GM19328 (cell line): Measurements from ENCODE around the gene ADI1.
"Not testable (repeated sequence)": the region's sequence is repeated elsewhere in the genome, so short reads cannot be mapped to it uniquely, and the experiment has no call there.

Source experiments
- ATAC-seq: cut with Tn5 transposase; IDR thresholded peaks from one replicate; pipeline ENCODE4 v1.9.1; 2021; ENCODE audit warnings: mild to moderate bottlenecking, moderate library complexity; ENCODE audit not compliant: unreplicated experiment

ADI1 gene

DNA sequence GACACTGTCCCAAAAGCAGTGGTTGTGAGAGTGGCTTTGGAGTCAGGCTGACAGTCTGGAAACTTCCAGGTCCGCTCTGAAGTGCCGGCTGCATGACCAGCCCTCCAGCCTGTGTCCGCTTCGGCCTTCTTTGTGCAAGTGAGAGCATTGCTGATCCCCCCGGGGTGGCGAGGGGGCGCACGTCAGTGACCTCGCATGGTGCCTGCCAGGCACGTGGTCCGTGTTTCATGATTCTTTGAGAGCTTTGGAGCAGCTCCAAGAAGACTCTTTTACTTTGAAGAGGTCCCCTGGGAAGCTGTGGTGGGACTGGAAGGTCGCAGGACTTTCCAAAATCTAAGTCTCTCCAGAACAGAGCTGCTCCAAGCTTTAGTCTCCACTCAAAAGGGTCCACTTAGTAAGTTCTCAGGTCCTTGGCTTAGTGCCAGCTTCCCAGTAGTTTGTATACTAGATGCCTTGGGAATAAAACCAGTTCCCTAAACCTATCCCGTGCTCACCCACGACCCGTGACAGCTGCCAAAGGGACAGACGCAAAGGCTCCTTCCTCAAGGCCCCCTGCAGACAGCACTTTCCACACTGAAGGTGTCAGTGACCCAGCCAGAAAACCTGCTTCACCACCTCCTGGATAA, 68.8 kb downstream of the ADI1 start:
- no peak for ATAC-seq

DNA sequence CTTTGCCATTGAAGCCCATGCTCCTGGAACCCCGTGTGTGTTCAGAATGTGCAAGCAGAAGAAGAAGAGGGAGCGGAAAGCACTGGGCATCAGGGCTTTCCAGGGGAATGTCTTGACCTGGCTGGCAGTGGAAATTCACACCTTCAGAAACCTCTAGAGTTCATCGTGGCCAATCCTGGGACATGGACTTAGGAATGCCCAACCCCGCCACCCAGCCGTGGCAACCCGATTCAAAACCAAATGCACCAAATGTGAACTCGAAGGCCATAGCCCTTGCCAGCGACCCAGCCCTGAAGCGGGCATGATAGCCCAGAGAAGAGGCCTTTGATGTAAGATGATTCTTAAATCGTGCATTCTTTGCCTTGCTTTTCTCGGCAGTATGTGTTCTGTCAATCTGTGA, 69.4 kb downstream of the ADI1 start:
- no peak for ATAC-seq

DNA sequence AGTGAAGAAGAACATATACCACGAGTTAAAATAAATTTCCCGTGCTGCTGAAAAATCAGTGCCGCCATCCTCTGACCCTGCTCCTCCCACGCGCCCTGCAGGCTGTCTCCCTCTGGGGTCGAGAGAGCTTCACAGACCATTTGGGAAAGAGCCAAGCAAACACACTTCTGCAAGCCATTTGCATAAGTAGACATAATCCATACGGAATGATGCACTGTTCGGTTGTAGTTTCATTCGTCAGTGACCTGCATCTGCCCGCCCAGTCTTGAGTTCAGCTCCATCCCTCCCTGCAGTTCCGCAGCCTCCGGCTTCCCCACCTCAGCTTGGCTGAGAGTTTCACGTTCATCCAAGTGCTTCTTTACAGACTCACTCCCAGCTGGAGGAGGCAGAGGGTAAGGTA, 70.2 kb downstream of the ADI1 start:
- ATAC-seq = no peak

DNA sequence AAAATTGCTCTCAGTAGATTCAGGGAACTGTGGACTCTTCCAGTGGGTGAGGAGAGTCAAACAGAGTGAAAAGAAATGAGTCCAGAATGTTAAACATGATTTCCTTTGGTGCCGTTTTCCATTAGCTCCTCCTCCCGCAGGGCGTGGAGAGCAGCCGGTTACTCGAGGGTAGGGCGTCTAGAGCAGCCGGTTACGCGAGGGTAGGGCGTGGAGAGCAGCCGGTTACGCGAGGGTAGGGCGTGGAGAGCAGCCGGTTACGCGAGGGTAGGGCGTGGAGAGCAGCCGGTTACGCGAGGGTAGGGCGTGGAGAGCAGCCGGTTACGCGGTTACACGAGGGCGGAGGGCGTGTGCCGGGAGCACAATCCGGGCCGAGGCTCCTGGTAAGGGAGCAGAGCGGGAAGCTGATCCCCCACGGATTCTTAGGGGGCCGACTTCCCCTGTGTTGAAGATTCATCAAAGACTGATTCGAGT, 70.9 kb downstream of the ADI1 start:
- not testable (repeated sequence) for ATAC-seq

DNA sequence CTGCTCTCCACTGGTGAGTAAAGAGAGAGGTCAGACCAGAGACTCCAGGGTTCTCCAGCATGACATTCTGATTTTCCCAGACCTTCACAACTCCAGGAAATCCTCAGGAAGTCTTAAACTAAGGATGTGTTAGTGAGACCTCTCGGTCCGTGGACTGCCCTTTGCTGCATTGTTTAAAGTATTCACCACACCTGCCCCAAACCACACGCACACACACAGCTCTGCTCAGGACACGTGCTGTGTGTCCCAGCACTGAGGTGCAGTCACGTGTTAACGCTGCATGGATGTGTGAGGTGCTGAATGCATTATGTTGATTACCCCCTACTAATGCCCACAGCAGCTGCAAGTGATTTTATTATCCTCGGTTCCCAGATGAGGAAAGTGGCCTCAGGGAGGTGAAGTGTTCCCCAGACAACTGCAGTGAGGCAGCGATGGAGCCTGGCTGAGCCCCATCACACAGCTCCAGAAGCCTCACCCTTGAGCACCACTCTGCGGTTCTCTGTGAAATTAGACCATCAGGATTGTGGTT, 71.5 kb downstream of the ADI1 start:
- no peak for ATAC-seq
